Stimulated activated CD8-positive, alpha-beta memory T cell treated with anti-CD3 and anti-CD28 coated beads, Interleukin-4, amount 100 ng/mL, for 1 hour (primary cell): Measurements from ENCODE around the gene SAP25.

Experiments
- DNase-seq, 2 donors: peaks; one replicate each; pipeline ENCODE4 v3.0.0-alpha.2; 2020; ENCODE audit warnings: low read depth in 2 of 2, low spot score in 1 of 2

SAP25 gene

DNA sequence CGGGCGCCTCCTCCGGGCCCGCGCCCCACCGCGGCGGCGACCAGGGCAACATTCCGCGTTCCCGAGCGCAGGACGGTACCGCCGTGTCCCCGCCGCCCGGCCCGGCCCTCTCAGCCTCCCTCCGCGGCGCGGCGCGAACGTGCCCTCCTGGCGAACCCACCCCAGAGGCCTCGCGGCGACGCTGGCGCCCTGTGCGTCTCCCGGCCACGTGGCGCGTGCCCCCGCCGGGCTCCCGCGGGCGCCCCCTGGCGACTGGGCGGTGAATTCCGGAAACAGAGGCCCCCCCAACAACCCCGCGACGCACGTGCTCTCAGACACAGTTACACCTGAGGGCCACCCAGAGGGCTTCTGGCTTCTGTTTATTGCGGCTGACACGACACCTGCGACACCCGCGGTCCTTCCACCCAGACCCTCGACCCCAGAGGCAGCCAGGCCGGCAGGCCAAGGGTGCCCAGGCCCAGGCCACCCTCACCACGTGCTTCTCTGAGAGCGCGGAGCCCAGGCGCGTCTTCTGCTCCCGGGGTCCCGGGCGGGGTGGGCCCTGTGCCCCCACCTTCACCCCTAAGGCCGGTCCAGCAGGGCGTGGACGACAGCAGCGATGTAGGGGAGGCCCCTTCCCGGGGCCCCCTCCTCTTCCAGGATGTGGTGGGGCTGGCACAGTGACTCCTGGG lies at the start of gene SAP25:
SAP25 (minus strand) TSS at position 210 of the 671 bp plus-strand sequence; CDS start at position 52, 158 bp downstream.
- DNase-seq, result no peak

DNA sequence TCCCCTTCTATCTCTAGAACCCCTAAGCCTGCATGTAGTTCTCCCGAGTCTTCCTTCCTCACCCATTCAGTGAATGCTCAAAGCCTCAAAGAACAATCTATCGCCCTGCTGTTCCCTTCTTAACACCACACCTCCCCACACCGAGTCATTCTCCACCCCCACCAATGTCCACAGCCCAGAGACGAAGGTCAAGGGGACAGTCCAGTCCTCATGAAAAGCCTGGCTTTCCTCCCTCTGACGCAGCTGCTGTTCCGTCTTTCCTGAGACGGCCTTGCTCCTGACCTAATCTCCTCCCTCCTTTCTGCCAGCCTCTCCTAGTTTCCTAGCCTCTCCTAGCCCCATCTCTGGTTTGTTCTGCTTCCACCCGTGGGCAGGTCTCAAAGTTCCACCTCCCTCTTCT lies 47.9 kb upstream of the SAP25 start:
- DNase-seq, result no peak

DNA sequence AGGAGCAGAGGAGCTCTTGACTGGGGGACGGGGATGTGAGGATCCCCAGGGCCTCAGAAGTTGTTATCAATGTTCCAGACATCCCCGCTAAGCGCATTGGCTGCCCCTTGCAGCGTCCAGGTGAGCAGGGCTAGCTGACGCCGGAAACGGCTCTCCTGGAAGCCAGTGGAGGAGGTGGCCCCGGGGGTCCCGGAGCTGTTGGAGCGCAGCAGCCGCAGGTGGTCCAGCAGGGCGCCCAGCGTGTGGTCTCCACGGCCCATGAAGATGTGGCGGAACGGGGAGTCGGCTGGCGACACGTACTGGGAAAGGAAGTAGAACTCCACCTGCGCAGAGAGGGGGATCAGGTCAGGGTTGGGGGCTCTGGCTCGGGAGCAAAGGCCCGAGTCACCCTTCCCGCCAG lies 47.1 kb upstream of the SAP25 start:
- no peak for DNase-seq

DNA sequence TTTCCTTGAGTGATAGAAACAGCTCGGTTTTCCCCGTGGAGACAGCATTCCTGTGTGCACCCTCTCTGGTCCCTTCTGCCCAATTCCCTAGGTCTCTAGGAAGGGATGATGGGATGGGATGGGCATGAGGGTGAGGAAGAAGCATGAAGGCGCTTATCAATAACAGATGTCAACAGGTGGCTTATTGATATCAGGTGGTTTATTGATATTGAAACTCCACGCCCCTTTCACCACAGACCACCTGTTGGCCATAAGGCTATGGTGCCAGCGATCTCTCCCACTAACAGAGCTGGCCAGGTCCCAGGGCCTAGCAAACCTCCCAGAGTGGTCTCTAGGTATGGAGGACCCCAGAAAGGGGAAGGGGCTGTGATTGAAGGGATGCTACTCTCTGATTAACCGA lies 46.5 kb upstream of the SAP25 start:
- DNase-seq, result no peak

DNA sequence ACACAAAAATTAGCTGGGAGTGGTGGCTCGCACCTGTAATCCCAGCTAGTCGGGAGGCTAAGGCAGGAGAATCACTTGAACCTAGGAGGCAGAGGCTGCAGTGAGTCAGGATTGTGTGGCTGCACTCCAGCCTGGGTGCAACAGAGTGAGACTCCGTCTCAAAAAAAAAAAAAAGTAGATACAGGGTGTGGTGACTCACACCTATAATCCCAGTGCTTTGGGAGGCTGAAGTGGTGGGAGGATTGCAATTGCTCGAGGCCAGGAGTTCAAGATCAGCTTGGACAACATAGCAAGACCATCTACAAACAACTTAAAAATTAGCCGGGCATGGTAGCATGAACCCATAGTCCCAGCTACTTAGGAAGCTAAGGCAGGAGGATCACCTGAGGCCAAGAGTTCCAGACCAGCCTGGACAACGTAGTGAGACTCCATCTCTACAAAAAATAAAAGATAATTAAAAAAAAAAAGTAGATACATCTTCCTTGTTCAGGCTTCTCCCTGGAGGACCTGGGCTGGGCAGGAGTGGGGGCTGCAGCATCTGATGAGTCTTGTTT lies 40.7 kb upstream of the SAP25 start:
- no peak for DNase-seq

DNA sequence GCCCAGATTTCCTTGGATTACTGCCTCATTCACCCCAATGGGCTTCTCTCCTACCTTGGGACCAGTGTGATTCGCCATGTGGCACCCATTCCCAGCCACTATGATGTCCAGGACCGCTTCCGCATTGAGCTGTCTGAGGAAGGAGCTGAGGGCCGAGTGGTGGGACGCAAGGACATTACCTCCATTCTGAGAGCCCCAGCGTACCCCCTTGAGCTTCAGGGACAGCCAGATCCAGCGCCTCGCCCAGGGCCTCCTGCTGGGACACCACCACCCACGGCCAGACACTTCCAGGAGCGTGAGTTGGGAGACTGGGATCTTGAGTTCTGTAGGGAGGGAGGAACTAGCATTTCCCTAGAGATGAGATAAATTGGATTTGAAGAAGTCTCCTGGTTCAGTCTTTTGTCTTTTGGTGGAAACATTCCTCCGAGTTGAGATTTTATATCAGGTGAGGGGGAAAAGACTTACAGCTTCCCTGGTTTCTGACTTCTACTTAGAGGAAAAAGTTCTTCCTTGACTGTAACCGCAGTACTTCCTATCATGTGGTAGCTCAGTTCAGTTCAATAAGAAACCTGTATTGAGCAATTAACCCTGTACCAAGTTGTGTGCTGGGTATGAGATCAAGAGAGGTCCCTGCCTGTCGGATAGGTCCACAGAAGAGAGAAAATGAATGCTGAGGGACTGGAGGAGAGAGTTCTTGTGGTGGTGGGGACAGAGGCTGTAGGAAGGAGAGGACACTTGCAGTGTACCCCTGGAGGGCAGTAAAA lies 39.9 kb upstream of the SAP25 start:
- no peak for DNase-seq

DNA sequence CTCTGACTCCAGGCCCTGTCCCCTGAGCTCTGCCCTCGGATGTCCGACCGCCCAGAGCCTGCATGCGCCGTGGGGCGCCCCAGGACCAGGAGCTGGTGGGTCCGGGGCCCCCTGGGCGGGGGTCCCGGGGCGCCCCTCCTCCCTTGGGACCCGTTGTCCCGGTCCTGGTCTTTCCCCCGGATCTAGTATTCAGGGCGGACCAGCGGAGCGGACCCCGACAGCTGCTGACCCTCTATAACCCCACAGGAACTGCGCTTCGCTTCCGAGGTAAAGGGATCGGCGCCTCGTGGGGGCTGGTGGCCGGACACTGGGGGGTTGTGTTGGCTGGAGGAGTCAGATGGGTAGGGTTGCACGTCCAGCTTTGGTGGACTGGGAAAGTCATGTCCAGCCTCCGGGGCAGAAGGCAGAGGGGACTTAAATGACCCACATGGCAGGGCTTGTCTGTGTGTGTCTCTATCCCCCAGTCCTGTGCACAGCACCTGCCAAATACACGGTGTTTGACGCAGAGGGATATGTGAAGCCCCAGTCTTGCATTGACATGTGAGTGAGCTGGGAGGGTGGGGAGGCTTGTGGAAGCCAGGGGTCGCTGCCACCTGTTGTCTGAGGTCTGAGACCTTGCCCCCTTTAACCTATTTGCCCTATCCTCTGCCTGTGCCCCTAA lies 39.2 kb upstream of the SAP25 start:
- no peak for DNase-seq

DNA sequence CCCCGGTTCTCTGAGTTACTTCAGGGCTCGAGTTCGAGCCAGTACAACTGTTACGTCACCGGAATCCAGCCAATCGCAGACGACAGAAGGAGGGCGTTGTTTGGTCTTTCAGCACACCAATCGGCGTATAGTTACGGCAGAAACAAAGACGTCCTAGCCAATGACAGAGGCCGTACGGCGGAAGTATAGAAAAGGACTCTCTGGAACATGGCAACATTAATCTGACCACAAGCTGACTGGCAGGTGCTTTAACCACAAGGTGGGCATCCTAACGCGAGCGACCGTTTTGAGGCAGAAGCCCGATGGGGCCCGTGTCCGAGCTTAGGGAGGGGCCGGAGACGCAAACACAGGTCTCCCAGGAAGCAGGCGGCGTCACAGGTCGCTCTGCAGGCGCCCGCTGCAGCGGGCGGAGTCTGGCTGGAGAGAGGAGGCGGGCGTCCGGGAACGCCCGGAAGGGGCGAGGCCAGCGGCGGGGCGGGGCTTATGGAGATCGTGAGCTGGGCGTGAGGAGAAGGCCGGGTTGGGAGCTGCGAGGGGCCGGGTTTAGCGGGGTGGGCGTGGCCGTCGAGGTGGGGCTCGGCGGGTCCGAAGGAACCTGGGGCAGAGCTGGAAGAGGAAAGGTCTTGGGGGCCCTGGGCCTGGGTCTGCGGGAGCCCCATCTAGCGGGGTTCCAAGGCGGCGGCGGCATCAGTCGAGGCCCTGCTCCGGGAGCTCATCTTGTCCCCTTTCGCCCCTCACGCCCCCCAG lies 38.5 kb upstream of the SAP25 start, which contains the start of gene MOSPD3:
MOSPD3 (plus strand) TSS at position 558 of the 747 bp plus-strand sequence. CDS start 252 bp downstream, outside the sequence.
- DNase-seq, result peak; percentile 95 to 97

DNA sequence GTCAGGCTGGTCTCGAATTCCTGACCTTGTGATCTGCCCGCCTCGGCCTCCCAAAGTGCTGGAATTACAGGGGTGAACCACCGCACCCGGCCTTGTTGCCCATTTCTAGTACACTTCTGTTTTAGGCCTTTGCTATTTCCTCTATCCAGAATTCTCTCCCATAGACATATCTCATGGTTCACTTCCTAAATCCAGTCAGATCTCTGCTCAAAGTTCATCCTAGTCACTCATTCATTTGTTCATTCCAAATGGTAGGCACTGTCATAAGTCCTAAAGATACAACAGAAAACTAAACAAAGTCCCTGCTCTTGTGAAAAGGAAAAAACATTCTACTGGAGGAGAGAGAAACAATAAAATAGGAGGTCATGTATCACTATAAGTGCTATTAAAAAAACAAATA lies 36.3 kb upstream of the SAP25 start:
- no peak for DNase-seq

DNA sequence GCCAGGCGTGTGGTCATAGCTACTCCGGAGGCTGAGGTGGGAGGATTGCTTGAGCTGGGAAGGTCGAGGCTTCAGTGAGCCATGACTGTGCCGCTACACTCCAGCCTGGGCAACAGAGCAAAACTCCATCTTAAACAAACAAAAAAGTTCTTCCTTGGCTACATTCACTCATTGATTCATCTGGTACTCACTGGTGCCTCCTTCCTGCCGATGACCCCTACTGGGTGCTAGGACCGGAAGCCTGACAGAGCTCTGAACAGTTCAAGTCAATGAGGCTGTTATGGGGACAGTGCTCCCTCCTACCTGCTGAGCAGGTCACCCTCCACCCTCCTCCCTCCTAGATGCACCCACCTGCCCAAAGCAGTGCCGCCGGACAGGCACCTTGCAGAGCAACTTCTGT lies 33.4 kb upstream of the SAP25 start:
- DNase-seq, result no peak

DNA sequence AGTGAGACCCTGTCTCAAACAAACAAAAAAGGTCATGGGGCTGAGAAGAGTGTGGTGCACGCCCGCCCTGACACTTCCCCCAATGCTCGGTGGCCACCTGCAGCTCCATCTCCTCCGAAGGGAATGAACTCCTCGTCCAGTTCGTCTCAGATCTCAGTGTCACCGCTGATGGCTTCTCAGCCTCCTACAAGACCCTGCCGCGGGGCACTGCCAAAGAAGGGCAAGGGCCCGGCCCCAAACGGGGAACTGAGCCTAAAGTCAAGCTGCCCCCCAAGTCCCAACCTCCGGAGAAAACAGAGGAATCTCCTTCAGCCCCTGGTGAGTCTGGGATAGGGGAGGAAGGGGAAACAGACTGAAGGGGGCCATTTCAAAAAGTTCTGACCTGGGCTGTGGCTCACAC lies 32.6 kb upstream of the SAP25 start:
- DNase-seq, result no peak

DNA sequence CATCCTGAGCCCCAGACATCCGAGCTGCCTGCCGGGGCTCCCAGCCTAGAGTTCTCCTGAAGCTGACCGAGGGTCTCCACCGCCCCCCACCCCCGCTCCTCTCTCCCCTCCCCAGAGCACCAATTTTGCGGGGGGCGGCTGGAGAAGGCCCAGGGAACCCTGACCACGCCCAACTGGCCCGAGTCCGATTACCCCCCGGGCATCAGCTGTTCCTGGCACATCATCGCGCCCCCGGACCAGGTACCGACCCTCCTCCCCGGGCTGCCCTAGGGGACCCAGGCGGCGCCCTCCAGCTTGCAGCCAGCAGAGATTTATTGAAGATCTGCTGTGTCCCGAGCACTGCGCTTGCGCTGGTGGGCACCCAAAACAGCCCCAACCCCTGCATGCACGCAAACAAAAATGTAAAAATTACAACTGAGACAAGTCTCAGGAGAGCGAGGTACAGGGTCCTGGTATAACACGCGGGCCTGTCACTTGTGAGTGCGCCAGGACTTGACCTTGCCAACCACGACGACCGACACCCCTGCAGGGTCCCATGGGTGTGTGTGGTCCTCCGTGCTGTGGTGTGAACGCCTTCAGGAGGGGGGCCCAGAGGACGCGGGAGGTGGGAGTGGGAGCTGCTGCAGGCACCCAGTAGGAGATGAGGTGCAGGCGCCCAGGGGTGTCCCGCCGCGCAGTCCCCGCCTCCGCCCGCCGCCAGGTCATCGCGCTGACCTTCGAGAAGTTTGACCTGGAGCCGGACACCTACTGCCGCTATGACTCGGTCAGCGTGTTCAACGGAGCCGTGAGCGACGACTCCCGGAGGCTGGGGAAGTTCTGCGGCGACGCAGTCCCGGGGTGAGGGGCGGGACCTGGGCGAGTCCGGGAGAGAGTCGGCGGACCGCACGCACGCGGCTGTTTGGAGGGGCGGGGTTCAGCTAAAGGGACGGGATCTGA lies 31.5 kb upstream of the SAP25 start:
- DNase-seq, result no peak

DNA sequence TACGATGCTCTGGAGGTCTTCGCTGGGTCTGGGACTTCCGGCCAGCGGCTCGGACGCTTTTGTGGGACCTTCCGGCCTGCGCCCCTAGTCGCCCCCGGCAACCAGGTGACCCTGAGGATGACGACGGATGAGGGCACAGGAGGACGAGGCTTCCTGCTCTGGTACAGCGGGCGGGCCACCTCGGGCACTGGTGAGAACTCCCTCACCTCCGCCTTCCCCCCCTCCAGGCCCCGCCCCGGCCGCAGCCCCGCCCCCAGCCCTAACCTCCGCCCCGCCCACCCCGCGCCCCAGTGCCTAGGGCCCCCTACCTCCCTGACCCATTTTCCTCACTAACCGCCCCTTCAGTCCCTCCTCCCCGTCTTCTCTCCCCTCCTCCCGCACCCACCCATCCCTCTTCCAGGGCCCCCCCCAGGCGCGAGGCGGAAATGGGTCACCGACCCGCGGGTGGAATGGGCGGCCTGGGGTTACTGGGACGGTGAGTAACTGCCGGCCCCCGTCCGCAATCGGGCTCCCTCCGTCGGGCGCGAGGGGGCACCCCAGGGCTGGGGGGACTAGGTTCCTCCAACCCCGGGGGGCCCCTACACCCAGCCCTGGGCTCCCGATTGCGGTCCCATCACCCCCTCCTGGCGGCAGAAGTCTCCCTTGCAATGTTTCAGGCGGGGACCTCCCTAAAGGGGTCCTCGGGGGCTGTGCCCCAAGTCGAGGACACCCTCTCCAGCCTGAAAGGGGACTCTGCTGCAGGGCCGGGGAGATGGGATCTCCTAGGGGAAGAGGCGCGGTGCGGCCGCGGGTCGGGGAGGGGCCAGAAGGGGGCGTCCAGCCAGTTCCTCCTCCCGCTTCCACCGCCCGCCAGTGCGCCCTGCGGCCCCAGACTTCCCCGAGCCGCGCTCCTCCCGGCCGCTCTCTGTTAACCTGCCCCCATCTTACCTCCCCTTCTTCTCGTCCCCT lies 30.6 kb upstream of the SAP25 start:
- DNase-seq, result peak in 1 of 2 donors; percentile 46

DNA sequence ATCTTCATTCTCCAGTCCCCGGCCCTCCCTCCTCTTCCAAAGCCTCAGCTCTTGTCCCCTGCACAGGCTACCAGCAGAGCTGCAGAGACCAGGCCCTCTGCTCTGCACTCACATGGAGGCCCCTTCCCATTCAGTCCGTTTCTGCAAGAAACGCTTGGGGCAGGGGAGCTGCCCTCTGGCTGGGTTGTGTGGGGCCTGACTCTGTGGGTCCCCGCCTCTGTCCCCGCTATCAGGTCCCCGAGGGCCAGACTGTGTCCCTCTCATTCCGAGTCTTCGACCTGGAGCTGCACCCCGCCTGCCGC lies 30.0 kb upstream of the SAP25 start:
- DNase-seq, result no peak

DNA sequence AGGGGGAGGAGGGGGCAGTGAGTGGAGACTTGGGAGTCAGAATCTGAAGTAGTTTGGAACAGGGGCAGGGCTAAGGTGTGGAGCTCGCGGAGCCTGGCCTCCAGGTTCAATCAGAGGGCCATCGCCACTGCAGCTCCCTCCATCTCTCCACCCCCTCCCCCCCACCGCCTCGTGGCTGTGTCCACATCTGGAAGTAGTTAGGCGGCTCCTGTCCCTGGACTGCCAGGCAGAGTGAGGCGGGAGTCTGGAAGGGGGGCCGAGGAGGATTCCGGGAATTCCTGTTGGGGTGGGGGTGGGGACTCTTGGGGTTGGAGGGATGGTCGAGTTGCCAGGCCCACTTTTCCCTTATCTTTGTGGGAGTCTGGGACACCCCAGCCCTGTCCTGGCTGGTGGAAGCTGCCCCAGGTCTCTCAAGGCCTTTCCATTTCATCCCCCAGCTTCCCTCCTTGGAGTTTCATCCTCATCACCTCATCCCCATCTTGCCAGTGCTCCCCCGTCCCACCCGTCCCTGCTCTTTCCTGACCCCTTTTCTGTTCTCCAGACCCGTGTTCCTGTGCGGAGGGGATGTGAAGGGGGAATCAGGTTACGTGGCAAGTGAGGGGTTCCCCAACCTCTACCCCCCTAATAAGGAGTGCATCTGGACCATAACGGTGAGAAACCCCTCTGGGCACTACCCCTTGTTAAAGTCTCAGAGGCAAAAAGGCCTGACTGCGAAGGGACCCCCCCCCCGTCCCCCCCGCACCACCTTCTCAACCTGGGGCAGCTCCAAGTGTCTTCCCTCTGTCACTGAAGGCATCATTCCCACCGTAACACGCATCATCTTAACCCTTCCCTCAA lies 29.4 kb upstream of the SAP25 start:
- DNase-seq, result no peak

DNA sequence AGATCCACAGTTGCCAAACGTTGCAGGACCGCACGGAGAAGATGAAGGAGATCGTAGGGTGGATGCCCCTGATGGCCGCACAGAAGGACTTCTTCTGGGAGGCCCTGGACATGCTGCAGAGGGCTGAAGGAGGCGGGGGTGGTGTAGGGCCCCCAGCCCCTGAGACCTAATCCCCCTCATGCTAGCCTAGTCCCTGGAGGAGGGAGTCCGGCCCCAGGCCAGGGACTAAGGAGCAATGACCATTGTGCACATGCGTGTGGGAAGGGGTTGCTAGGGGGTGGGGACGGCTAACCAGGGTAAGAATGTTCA lies 27.0 kb upstream of the SAP25 start:
- DNase-seq, result no peak

DNA sequence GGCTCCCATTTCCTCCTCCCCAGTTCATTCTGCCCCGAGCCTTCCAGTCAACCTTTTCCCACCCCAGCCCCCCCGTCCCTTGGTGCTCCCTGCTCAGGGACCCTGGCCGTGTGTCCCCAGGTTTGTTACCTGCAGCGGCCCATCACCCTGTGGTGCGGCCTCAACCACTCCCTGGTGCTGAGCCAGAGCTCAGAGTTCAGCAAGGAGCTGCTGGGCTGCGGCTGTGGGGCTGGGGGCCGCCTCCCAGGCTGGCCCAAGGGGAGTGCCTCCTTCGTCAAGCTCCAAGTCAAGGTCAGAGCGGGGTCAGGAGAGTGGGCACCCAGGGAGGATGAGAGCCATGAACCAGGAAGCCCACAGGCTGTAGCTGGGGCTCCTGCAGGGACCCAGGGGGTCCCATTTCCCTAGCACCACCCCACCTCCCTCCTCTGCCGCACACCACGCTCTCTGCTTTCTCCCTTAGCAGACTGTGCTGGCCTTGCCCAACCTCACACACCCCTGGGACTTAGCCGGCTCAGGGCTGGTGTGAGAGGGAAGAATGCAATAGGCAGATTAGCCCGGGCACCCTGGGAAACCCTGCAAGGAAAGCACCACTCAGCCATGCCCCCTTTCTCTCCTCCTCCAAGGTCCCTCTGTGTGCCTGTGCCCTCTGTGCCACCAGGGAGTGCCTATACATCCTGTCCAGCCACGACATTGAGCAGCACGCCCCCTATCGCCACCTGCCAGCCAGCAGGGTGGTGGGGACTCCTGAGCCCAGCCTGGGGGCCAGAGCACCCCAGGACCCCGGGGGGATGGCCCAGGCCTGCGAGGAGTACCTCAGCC lies 26.4 kb upstream of the SAP25 start:
- no peak for DNase-seq

DNA sequence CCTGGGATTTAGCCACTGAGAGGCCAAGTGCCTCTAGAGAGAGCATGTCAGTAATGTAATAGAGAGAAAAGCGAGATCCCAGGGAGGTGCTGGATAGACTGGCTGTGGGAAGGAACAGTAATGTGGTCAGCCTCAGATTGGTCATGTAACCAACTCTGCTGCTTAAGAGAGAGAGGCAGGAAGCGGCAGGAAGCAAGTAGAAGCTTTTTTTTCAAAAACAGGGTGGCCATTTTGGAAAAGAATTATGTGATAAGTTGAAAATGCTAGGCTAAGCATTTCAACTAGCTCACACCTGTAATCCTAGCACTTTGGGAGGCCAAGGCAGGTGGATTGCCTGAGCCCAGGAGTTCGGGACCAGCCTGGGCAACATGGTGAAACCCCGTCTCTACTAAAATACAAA lies 24.7 kb upstream of the SAP25 start:
- no peak for DNase-seq
